ENCODE results near the gene TRIP13.

TRIP13 gene

GRCh38 chr5:957748-958485 lies 65.2 kb downstream of the TRIP13 start:
- no peak for FAIRE-seq

GRCh38 chr5:958701-959571 lies 66.3 kb downstream of the TRIP13 start:
- no peak for FAIRE-seq

- no peak for FAIRE-seq
Observed at GRCh38 chr5:959581-960531, 67.2 kb downstream of the TRIP13 start.

GRCh38 chr5:960551-960950 lies 67.9 kb downstream of the TRIP13 start:
- FAIRE-seq = no peak

- no peak for FAIRE-seq
Observed at GRCh38 chr5:961002-961710, 68.5 kb downstream of the TRIP13 start.

- no peak for FAIRE-seq
Observed at GRCh38 chr5:961711-962240, 69.1 kb downstream of the TRIP13 start.

GRCh38 chr5:962386-962785 lies 69.7 kb downstream of the TRIP13 start:
- no peak for FAIRE-seq

- FAIRE-seq = no peak
Observed at GRCh38 chr5:962801-963200, 70.1 kb downstream of the TRIP13 start.

GRCh38 chr5:963310-963672 lies 70.6 kb downstream of the TRIP13 start:
- no peak for FAIRE-seq

GRCh38 chr5:963673-964531 lies 71.2 kb downstream of the TRIP13 start:
- FAIRE-seq = no peak

GRCh38 chr5:964821-965220 lies 72.1 kb downstream of the TRIP13 start:
- no peak for FAIRE-seq

GRCh38 chr5:965604-966344 lies 73.1 kb downstream of the TRIP13 start:
- no peak for FAIRE-seq

GRCh38 chr5:966345-966710 lies 73.6 kb downstream of the TRIP13 start:
- no peak for FAIRE-seq

- FAIRE-seq = no peak
Observed at GRCh38 chr5:966941-967340, 74.3 kb downstream of the TRIP13 start.

Measured in TTC549 (cell line).